Measurements from ENCODE around the gene TAL1.
A peak's percentile ranks its signal among the peaks of the same experiment; 100 is the strongest.

Gene TAL1

GRCh38 chr1:47226121-47226838 is 5.7 kb downstream of the TAL1 start:
- H2AK5ac ChIP-seq (ENCODE audit: low read length), result no peak overlapping the region
- no CpG with 5 or more reads among the region's 19 CpGs for WGBS (ENCODE audit: extremely low coverage, insufficient coverage, insufficient read length)
- H4K12ac ChIP-seq (ENCODE audit: low read depth, low read length), result no peak overlapping the region
- H2BK120ac ChIP-seq (ENCODE audit: insufficient read depth, low read length, poor library complexity), result no peak overlapping the region
- H3K36me3 ChIP-seq (ENCODE audit: control insufficient read depth in 1 of 2, insufficient read depth in 2 of 2, low read length in 2 of 2), result no peaks in the 10 kb centered on the region
- no peak overlapping the region for H3K4me3 ChIP-seq (ENCODE audit: low read depth, low read length)
- H3K9me3 ChIP-seq (ENCODE audit: insufficient read depth, low read depth, low read length), result peaks cover 16% of the 10 kb centered on the region
- no peak overlapping the region for H3K14ac ChIP-seq (ENCODE audit: low read length)
- H3K27me3 ChIP-seq (ENCODE audit: insufficient read depth, low read length), result peaks cover 84% of the 10 kb centered on the region
- H3K23ac ChIP-seq (ENCODE audit: low read length), result no peak overlapping the region
- H2BK12ac ChIP-seq (ENCODE audit: low read length), result no peak overlapping the region
- no peak overlapping the region for H4K8ac ChIP-seq (ENCODE audit: low read depth, low read length)
- H3K18ac ChIP-seq (ENCODE audit: low read length), result no peak overlapping the region
- H3K4me1 ChIP-seq (ENCODE audit: control insufficient read depth in 1 of 2, insufficient read depth in 2 of 2, low read length in 2 of 2), result peaks cover 3 to 5% of the 10 kb centered on the region in 2 experiments
- H3K27ac ChIP-seq (ENCODE audit: low read depth, low read length), result no peak overlapping the region
- DNase-seq, result no peak
- H3K79me1 ChIP-seq (ENCODE audit: low read length), result no peaks in the 10 kb centered on the region
- H3K9ac ChIP-seq (ENCODE audit: low read length), result no peak overlapping the region
- no peaks in the 10 kb centered on the region for H3K79me2 ChIP-seq (ENCODE audit: control insufficient read depth, insufficient read depth, low read length, poor library complexity)
- H2BK5ac ChIP-seq (ENCODE audit: low read depth, low read length, poor library complexity), result no peak overlapping the region
- H4K91ac ChIP-seq (ENCODE audit: low read depth, low read length), result no peak overlapping the region
- H3K4ac ChIP-seq (ENCODE audit: low read depth, low read length), result no peak overlapping the region
- H3K4me2 ChIP-seq (ENCODE audit: low read length), result no peak overlapping the region
- no peak overlapping the region for H2AFZ ChIP-seq (ENCODE audit: insufficient read depth, low read length, poor library complexity)

DNA sequence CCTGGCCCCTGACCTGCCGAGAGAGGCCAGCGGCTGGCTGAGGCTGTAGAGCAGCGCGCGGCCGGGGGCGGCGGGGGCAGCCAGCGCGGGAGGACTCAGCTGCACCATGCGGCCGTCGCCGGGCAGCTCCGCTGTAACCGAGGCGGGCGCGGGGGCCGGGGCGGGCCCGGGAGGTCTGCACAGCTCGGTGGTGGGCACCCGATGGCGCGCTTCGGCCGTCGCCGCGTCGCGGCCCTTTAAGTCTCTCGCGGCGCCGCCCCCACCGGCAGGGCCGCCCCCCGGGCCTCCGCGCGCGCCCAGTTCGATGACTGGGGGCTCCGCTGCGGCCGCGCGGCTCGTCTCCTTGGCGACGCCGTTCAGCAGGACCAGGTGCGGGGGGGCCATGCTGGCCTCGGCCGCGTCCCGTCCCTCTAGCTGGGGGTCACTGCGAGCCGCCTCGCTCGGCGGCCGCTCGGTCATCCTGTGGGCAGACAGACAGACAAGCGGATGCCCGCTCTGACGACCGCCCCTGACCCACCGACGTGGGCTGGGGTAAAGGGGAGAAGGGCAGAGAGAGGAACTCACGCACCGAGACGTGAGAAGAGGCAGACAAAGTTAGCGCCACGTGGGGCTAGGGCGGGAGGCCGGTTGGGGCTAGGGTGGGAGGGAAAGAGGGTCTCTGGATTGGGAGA is 6.5 kb downstream of the TAL1 start:
- no CpG with 5 or more reads among the region's 79 CpGs for WGBS (ENCODE audit: extremely low coverage, insufficient coverage, insufficient read length)

DNA sequence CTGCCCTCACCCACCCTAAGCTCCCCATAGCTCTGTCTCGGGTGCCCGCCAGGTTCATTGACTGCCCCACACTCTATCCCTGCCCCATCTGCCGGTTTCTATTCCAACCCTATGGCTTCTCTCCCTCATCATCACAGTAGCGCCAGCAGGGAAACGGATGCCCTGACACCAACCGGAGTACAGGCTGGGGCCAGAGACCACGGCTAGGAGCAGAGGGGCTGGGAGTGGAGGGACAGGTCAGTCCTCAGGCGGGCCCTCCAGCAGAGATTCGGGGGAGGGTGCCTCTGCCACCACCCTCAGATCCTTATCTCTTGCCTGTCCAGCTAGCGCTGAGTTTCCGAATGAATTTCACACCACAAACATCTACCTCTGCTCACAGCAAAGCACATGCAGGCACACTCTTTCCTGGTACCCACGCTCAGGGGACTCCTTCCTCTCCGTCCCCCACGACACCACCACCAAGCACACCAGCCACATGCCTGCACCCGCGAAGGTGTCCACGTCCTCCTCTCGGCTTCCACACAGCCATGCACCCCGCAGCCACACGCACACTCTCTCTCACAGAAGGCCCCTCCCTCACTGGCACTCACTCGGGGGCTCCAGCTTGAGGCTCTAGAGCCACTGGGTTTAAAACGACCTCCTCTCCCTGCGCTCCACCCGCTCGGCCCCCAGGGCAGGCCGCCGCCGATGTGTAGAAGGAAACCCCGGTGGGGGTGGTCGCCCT is 7.2 kb downstream of the TAL1 start:
- Histone ChIP-seq H3K27ac (ENCODE audit: low read depth, low read length) (no peak overlapping the region), H2AK5ac (ENCODE audit: low read length) (no peak overlapping the region), H3K27me3 (ENCODE audit: insufficient read depth, low read length) (peaks cover 73% of the 10 kb centered on the region), H4K8ac (ENCODE audit: low read depth, low read length) (no peak overlapping the region), H2BK5ac (ENCODE audit: low read depth, low read length, poor library complexity) (no peak overlapping the region), H3K14ac (ENCODE audit: low read length) (no peak overlapping the region), H3K4me3 (ENCODE audit: low read depth, low read length) (no peak overlapping the region), H3K23ac (ENCODE audit: low read length) (peak overlapping the region; percentile 80), H3K4me2 (ENCODE audit: low read length) (peak overlapping the region; percentile 16), H3K4ac (ENCODE audit: low read depth, low read length) (no peak overlapping the region), H3K9me3 (ENCODE audit: insufficient read depth, low read depth, low read length) (peaks cover 16% of the 10 kb centered on the region), H3K18ac (ENCODE audit: low read length) (no peak overlapping the region), H3K9ac (ENCODE audit: low read length) (no peak overlapping the region), H4K12ac (ENCODE audit: low read depth, low read length) (no peak overlapping the region), H3K79me1 (ENCODE audit: low read length) (no peaks in the 10 kb centered on the region), H3K36me3 (ENCODE audit: control insufficient read depth in 1 of 2, insufficient read depth in 2 of 2, low read length in 2 of 2) (no peaks in the 10 kb centered on the region), H2BK120ac (ENCODE audit: insufficient read depth, low read length, poor library complexity) (no peak overlapping the region), H2BK12ac (ENCODE audit: low read length) (no peak overlapping the region), H4K91ac (ENCODE audit: low read depth, low read length) (no peak overlapping the region), H3K79me2 (ENCODE audit: control insufficient read depth, insufficient read depth, low read length, poor library complexity) (no peaks in the 10 kb centered on the region), H3K4me1 (ENCODE audit: control insufficient read depth in 1 of 2, insufficient read depth in 2 of 2, low read length in 2 of 2) (peaks cover 3 to 5% of the 10 kb centered on the region in 2 experiments), H2AFZ (ENCODE audit: insufficient read depth, low read length, poor library complexity) (no peak overlapping the region)
- WGBS (ENCODE audit: extremely low coverage, insufficient coverage, insufficient read length), result no CpG with 5 or more reads among the region's 30 CpGs
- no peak for DNase-seq

More for the DNA sequence above, 6.5 kb downstream of the TAL1 start:
- Histone ChIP-seq H3K9ac (ENCODE audit: low read length) (no peak overlapping the region), H3K4me2 (ENCODE audit: low read length) (peak overlapping the region; percentile 57), H2BK120ac (ENCODE audit: insufficient read depth, low read length, poor library complexity) (no peak overlapping the region), H4K12ac (ENCODE audit: low read depth, low read length) (no peak overlapping the region), H4K91ac (ENCODE audit: low read depth, low read length) (no peak overlapping the region), H3K18ac (ENCODE audit: low read length) (no peak overlapping the region), H3K4ac (ENCODE audit: low read depth, low read length) (no peak overlapping the region), H3K79me1 (ENCODE audit: low read length) (no peaks in the 10 kb centered on the region), H3K23ac (ENCODE audit: low read length) (no peak overlapping the region), H3K14ac (ENCODE audit: low read length) (no peak overlapping the region), H2BK5ac (ENCODE audit: low read depth, low read length, poor library complexity) (no peak overlapping the region), H2AFZ (ENCODE audit: insufficient read depth, low read length, poor library complexity) (no peak overlapping the region), H3K79me2 (ENCODE audit: control insufficient read depth, insufficient read depth, low read length, poor library complexity) (no peaks in the 10 kb centered on the region), H3K9me3 (ENCODE audit: insufficient read depth, low read depth, low read length) (peaks cover 16% of the 10 kb centered on the region), H4K8ac (ENCODE audit: low read depth, low read length) (no peak overlapping the region), H3K36me3 (ENCODE audit: control insufficient read depth in 1 of 2, insufficient read depth in 2 of 2, low read length in 2 of 2) (no peaks in the 10 kb centered on the region), H3K27ac (ENCODE audit: low read depth, low read length) (no peak overlapping the region), H3K4me3 (ENCODE audit: low read depth, low read length) (no peak overlapping the region), H3K27me3 (ENCODE audit: insufficient read depth, low read length) (peaks cover 77% of the 10 kb centered on the region), H2BK12ac (ENCODE audit: low read length) (no peak overlapping the region), H3K4me1 (ENCODE audit: control insufficient read depth in 1 of 2, insufficient read depth in 2 of 2, low read length in 2 of 2) (peaks cover 3 to 5% of the 10 kb centered on the region in 2 experiments), H2AK5ac (ENCODE audit: low read length) (no peak overlapping the region)
- no peak for DNase-seq

DNA sequence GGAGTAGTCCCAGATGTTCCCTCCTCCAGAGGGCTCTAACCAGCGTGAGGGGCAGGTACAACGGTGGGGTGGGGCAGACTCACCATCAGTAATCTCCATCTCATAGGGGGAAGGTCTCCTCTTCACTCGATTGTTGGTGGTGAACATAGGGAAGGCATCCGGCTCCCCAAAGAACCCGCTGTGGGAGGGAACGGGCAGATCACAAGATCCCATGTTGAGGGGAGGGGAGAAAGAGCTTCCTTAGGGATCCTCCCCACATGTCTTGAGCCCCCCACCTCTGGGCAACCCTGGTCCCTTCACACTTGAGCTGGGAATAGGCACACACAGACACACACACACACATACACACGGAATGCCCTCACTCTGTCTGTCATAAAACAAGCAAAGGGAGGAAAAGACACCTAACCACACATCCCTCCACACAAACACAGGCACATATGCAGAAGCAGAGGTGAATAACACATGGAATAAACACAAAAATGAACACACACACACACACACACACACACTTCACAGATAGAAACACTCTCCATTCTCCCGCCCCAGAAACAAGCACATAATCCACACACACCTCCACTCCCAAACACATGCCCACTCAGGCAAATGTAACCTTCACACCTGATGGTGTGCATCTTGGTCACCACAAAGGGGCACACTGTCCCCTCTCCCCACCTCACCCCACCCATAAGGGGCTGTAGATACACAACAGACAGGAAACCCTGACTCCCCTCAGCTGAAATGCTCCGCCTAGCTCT is 7.9 kb downstream of the TAL1 start:
- H3K4me3 ChIP-seq (ENCODE audit: low read depth, low read length), result no peak overlapping the region
- no peak overlapping the region for H2BK12ac ChIP-seq (ENCODE audit: low read length)
- peaks cover 3 to 5% of the 10 kb centered on the region in 2 experiments for H3K4me1 ChIP-seq (ENCODE audit: control insufficient read depth in 1 of 2, insufficient read depth in 2 of 2, low read length in 2 of 2)
- H4K91ac ChIP-seq (ENCODE audit: low read depth, low read length), result no peak overlapping the region
- peaks cover 65% of the 10 kb centered on the region for H3K27me3 ChIP-seq (ENCODE audit: insufficient read depth, low read length)
- H4K12ac ChIP-seq (ENCODE audit: low read depth, low read length), result no peak overlapping the region
- no peak overlapping the region for H3K4ac ChIP-seq (ENCODE audit: low read depth, low read length)
- WGBS (ENCODE audit: extremely low coverage, insufficient coverage, insufficient read length), result no CpG with 5 or more reads among the region's 9 CpGs
- no peak overlapping the region for H3K14ac ChIP-seq (ENCODE audit: low read length)
- H2BK120ac ChIP-seq (ENCODE audit: insufficient read depth, low read length, poor library complexity), result no peak overlapping the region
- H3K36me3 ChIP-seq (ENCODE audit: control insufficient read depth in 1 of 2, insufficient read depth in 2 of 2, low read length in 2 of 2), result no peaks in the 10 kb centered on the region
- no peak overlapping the region for H3K18ac ChIP-seq (ENCODE audit: low read length)
- H2AK5ac ChIP-seq (ENCODE audit: low read length), result no peak overlapping the region
- H3K79me1 ChIP-seq (ENCODE audit: low read length), result no peaks in the 10 kb centered on the region
- H4K8ac ChIP-seq (ENCODE audit: low read depth, low read length), result no peak overlapping the region
- no peak overlapping the region for H2AFZ ChIP-seq (ENCODE audit: insufficient read depth, low read length, poor library complexity)
- no peaks in the 10 kb centered on the region for H3K79me2 ChIP-seq (ENCODE audit: control insufficient read depth, insufficient read depth, low read length, poor library complexity)
- no peak overlapping the region for H3K4me2 ChIP-seq (ENCODE audit: low read length)
- H3K9ac ChIP-seq (ENCODE audit: low read length), result no peak overlapping the region
- H3K9me3 ChIP-seq (ENCODE audit: insufficient read depth, low read depth, low read length), result peaks cover 14% of the 10 kb centered on the region
- H3K23ac ChIP-seq (ENCODE audit: low read length), result no peak overlapping the region
- H3K27ac ChIP-seq (ENCODE audit: low read depth, low read length), result no peak overlapping the region
- no peak overlapping the region for H2BK5ac ChIP-seq (ENCODE audit: low read depth, low read length, poor library complexity)
- no peak for DNase-seq
